8988T (cell line): ENCODE results near the gene CSRNP3.

Source experiments
- DNase-seq: peaks from one replicate; pipeline ENCODE4 v3.0.0; 2011

Gene CSRNP3, protein sequence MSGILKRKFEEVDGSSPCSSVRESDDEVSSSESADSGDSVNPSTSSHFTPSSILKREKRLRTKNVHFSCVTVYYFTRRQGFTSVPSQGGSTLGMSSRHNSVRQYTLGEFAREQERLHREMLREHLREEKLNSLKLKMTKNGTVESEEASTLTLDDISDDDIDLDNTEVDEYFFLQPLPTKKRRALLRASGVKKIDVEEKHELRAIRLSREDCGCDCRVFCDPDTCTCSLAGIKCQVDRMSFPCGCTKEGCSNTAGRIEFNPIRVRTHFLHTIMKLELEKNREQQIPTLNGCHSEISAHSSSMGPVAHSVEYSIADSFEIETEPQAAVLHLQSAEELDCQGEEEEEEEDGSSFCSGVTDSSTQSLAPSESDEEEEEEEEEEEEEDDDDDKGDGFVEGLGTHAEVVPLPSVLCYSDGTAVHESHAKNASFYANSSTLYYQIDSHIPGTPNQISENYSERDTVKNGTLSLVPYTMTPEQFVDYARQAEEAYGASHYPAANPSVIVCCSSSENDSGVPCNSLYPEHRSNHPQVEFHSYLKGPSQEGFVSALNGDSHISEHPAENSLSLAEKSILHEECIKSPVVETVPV

DNA sequence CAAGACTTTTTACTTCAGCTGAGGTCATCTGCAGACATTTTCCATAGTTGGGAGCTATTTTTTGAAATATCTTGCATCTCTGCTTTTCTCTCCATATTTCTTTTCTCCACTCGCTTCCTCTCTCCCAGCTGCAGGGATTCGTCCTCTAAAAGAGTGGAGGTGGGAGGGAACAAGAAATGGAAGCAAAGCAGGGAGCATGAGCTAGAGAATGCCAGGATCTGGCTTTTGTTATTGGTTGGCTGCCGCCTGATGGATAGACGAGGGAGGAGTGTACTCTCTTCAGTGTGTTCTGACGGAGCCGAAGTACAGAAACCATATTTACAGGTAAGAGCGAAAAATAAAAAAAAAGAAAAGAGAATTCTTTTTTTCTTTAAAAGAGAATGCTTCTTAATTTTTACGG, at the start of gene CSRNP3:
Gene CSRNP3, plus strand, starts transcription at position 282 of the 400 bp plus-strand sequence. CDS start 125,368 bp downstream, outside the sequence.
- DNase-seq = peak; percentile 3

DNA sequence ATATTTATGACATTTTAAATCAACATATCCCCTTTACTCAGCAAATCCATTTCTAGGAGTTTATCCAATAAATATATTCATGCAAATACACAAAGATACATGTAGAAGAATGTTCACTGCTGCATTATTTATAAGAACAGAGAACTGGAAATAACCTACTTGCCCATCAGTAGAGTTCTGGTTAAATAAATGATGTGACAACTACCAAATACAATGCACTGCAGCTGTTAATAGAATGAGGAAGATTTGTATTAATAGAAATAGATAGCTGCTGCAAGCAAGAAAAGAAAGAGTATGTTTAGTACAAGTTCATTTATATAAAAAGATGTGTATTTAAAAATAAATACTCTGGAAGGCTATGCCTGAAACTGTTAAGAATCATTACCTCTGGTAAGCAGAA, 49.3 kb upstream of the CSRNP3 start:
- no peak for DNase-seq

DNA sequence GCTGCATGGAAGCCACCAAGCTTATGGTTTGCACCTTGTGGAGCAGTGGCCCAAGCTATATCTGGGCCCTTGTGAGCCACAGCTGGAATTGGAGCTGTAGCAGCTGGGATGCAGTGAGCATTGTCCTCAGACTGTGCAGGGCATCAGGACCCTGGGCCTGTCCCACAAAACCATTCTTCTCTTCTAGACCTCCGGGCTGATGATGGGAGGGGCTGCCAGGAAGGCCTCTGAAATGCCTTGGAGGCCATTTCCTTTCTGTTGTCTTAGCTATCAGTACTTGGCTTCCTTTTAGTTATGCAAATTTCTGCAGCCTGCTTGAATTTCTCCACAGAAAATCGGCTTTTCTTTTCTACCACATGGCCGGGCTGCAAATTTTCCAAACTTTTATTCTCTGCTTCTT, 46.4 kb upstream of the CSRNP3 start:
- DNase-seq = no peak

DNA sequence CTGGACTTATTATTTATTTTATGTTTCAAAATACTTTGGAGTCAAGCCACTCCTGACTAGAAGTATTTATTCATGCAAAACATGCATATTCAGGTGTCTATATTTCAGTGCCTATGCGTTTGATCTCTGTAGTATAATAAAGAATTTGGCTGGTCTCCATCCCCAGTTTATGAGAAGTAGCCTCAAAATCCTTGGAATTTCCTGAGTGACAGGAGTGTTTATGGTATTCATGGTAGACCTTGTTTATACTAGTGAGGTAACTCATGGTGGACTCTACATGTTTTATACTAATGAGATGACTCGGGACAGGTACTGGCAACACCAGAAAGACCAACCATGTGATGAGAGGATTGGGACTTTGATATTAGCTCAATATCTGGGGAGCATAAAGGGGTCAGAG, 43.9 kb upstream of the CSRNP3 start:
- no peak for DNase-seq

DNA sequence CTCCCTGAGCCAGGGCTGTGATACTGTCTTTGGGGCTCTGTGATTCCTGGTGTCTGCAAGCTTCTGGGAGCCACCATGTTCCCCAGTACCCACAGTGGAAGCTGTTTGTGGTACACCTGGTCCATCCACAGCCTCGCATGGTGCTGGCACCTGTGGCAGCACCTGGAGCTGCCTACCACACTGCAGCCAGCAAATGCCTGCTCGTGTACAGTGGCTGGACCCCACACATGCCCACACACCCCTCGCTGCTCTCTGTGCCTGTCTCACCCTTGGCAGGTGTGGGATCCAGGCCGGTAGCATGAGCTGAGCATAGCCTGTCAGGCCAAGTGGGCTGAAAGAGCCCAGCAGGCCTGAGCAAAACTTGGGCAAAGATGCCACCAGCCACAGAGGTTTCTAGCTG, 41.8 kb upstream of the CSRNP3 start:
- no peak for DNase-seq

DNA sequence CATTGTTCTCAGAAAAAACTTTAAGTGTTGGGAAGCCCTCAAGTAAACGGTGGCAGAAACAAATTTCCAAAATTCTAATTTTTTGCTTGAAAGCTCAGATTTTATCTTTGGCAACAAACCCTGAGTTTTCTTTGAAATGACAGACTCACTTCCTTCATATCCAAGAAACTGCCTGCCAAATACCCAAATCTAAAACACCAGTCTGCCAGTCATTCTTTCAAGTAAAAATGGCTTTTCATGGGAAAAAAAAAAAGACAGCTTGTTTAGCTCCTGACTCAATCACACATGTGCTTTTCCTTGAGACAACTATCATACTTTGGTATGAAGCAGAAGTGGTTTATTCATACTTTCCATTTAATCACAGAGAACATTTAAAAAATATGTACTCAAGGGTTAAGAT, 40.6 kb upstream of the CSRNP3 start:
- DNase-seq = no peak

DNA sequence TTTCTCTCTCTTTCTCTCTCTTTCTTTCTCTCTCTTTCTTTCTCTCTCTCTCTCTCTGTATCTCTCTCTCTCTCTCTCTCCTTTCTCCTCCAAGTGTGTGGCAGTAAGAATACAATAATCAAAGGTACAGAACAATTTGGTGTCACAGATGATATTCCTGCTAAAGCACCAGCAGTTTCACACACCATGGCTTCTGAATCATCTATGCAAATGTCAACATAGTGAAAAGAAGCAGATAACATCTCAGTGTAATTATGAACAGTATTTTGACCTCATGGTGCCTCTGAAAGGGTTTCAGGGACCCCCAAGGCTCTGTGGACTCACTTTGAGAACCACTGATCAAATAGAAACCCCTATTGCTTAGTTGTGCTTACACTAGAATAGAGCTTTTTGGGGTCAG, 38.5 kb upstream of the CSRNP3 start:
- no peak for DNase-seq

DNA sequence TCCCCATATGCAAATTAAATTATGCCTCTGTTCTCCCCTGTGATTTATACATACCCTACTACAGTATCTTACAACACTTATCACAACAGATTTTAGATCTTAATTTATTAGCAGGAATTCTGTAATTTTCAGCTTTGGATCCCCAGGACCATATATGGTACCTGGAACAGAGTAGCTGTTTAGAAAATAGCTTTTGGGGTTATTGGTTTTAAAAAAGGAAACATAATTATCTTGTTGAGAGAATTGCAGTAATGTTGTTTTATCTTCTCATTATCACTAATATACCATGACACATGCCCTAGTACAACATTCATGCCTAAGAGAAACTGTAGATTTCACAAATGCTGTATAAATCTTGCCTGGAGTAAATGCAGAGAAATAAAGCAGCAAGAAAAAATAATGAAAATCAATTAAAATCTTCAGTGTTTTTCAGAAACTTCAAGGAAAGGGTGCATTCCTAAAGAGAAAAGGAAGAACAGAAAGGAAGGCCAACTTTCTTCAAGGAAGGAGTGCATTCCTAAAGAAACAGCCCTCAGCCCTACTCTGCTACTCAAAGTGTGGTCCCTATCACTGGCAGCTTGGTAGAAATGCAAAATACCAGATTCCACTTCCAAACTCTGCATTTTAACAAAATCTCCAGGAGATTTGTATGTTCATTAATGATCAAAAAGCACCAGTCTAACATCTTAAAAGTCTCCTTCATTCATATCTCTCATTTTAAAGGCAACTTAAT, 37.1 kb upstream of the CSRNP3 start:
- DNase-seq = no peak

DNA sequence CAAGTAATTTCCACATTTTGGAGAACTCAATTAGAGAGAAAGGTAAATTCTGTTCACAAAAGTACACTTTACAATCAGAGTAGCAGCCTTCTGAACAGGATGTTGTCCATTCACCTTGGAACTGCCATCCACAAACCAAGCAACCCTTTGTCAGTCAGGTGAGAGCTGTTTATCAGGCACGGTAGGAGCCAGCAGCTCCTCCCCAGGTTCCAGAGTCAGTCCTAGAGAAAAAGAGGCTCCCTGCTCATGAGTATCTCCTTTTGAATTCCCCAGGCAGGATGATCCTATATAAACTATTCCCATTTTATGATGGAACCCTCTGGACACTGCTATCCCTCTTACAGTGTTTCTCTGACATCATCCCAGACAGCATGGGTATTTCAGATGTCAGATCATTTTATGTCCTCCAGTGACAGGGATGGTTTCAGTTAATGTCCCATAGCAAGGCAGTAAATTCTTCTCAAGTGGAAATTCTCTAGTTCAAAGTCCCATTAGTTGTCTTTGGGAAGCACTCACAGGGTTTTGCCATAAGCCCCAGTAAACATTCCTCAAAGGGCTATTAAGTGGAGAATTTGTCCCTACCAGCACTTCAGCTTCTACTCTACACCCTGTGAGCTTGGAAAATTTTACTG, 34.5 kb upstream of the CSRNP3 start:
- no peak for DNase-seq

DNA sequence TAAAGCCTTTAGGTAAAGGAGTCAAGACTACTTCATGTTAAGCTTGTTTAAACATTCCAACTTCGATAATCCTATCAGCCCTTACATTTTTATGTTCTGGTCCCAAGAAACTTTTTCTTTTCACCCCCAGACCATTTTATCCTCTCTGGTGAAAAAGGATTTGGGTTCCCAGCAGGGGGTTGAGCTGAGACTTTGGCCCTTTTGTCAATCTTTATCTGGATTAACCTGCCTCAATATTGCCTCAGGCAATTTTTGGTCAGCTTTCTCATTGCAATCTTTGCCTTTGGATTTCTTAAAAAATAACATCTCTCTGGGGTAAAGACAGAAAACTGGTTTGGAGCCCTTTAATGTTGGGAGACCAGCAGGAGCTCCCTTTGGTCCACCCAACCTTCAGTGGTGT, 33.9 kb upstream of the CSRNP3 start:
- DNase-seq = no peak

DNA sequence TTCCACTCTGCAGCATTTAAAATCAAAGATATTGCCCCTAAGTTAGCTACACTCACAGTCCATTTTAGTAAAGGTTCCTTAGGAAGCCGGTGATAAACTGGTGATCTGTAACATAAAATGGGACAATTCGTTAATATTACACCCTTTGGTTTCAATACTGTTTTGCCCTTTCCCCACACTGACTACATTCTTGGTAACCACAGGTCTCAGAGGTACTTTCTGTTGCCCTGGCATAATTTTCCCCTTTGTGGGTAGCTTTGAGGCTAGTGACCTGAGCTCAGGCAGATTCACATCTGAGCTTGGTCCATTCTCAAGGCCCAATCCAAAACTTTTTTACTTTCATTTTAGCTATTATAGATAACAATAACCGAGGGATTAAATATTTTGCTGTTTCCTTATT, 32.9 kb upstream of the CSRNP3 start:
- no peak for DNase-seq

DNA sequence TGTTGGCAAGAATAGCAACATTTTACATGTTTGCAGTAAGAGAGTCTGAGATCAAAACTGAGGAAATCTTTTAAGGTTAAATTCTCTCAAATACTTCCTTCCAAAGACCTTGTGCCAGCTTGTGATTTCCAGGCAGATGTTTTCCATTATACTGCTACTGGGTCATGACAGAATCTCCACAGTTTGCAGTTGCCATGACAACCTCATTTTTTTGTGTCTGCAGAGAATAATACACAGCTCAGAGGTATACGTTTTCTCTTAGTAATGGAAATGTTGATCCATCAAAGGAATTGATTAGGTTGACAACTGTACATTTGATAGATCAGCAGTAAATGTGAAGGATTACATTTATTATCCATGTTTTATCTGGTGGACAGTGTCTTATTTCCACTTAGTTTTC, 29.1 kb upstream of the CSRNP3 start:
- DNase-seq = no peak

DNA sequence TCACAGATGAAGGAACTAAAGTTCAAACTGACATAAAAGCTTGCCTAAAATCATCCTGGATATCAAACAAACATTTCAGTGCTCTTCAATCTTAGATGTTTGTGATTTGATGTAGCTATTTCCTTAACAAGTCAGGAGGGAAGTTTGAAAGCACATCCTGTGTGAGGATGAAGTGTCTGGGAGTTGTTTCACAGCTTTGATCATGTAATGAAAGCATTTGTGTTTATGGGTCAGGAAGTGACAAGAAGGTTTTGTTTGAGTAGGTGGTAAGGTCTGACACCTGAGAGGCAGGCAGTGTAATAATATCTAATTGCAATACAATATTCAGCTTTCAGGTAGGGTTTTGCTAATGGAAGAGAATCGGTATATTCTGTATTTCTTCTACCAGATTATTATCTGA, 26.0 kb upstream of the CSRNP3 start:
- DNase-seq = no peak

DNA sequence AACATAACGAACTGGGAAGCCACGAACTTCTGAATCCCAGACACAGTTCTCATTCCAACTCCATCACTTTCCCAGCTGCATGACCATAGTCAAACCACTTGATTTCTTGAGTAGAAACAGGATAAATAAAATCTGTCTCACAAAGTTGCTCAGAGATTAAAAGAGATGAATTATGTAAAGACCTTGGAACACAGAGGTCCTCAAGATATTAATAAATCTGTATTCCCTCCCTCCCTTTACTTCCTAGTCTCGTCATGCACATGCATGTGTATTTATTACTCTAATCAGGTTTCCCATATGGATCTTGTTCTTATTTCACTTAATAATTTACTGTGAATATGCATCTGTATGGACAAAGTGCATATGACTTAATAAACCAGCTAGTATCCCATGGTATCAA, 21.1 kb upstream of the CSRNP3 start:
- DNase-seq = no peak

DNA sequence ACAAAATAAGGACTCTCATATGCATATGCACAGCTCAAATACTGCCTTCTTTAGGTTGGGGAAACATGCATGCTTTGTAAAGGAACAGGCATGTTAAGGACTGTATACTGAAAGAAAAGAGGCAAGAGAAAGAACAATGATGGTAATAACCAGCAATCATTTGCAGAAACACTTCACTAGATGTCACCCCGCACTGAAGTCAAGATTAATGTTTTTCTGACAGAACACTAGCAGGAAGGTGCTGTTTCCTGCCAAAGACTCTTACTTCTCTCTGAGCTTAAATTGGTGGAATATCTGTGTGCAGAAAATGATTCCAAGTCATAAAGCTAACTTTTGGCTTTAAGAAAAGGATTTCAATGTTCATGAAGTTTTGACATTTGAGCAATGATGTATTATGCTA, 19.3 kb upstream of the CSRNP3 start:
- no peak for DNase-seq

DNA sequence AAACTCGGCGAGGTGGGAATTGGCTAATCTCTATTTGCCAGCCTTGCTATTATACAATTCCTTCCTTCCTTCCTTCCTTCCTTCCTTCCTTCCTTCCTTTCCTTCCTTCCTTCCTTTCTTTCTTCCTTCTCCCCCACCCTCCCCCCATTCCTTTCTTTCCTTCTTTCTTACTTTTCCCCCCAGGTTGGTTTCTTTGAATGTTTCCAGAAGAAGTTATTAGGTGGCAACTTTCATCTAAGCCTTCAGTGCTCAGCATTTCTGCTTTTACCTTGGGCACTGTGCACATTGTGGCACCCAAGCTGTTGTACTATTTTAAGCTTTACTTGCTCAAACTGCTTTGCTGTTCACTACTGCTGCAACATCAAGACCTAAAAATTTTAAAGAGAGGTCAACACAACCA, 17.2 kb upstream of the CSRNP3 start:
- DNase-seq = no peak

DNA sequence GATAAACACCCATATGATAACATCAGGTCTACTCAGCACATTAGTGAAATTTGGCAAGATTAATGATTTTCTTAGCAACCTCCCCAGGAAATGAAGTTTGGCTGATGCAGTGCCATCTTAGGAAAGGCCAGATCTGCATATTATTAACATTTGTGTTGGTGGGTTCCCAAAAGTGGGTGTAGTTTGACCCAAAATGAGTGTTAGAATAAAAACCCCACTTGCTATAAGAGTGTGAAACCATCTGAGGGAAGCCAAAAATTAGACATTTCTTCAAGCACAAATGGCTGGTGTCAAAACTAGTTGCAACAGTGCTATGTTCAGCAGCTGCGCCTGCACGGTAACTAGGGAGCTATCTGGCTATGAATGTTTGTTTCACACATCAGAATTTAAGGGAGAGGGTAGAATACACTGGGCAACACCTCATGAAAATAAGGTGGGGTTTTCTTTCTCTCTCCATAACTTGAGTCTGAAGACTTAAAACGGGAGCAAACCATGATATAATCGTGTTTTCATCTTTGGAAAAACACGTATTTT, 15.9 kb upstream of the CSRNP3 start:
- no peak for DNase-seq

DNA sequence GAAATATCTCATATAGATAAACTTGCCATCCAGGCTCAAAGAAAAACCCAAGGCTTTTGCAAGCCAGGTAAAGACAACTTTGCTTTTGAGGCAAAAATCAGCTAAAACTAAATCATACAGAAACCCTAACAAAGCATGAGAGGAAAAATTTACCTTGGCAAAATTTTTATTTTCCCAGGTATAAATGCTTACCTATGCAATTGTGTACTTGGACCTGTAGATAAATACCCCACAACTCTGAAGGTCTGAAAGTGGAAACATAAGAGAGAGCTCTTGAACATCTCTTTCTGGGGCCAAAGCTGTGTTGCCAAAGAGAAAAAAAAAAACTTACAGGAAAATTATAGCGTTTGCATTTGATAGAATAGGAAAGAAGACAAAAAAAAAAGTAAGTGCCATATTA, 14.6 kb upstream of the CSRNP3 start:
- DNase-seq = no peak

DNA sequence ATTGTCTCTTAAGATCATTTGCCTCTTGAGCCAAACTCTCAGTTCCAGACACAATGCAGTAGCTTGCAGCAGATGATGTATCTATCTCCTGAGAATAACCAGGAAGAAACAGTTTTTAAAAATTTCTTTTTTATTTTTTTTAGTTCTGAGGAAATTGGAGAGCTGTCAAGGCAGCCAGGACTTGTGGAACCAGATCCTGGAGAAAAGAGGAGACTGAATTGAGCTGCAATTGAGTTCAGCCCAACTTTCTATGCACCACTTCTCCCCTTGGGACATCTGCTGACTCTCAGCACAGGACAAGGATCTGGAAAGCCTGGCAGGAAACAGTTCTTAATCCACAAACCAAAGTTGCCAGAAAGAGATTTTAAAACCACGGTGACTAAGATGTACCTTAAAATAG, 13.5 kb upstream of the CSRNP3 start:
- no peak for DNase-seq

DNA sequence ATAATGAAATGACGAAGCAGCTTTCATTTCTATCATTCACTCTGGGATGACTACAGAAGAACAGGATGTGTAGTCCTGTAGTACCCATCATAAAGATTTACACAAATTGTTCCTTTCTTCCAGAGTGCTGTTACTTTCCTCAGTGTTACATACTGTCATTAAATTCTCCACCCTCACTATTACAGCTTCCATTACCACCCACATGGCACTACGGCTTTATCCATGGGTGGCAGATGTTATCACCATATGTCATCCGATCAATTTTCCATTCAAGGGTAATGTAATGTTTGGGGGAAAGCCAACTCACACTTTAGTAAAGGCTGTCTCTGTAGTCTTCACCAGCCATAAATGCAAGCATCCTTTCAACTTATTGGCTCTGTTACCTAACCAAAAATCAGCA, 7.1 kb upstream of the CSRNP3 start:
- DNase-seq = no peak

DNA sequence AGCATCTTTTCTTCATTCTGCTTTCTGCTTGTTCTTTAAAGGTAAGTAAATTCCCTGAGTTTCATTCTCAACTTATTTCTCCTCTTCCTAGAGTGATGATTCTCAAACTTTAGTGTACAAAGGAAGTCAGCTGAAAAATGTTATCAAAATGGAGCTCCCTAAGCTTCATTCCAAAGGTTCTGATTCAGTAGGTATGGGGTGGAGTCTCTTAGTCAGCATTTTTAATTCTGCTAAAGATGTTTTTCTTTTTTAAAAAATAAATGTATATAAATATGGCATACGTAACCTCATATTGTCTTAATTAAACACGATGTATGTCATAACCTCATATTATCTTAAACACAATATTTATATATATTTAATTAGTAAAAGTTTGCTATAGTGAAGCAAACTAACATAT, 3.1 kb upstream of the CSRNP3 start:
- DNase-seq = no peak

DNA sequence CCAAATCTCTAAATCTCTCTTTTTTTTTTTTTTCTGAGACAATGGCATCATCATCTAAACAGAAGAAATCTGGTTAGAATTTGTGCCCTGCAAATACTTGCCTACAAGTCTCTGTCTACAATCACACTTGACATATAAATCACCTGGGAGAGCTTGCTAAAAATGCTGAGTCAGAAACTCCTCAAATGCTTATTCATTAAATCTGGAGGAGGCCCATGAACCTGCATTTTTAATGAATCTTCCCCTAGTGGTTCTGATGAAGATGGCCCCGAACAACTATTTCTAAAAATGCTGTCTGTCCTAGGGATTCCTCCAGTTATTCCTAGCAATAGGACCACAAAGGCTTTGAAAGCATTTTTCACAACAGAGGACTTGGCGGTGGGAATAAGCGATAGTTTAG, 1.6 kb upstream of the CSRNP3 start:
- DNase-seq = no peak

DNA sequence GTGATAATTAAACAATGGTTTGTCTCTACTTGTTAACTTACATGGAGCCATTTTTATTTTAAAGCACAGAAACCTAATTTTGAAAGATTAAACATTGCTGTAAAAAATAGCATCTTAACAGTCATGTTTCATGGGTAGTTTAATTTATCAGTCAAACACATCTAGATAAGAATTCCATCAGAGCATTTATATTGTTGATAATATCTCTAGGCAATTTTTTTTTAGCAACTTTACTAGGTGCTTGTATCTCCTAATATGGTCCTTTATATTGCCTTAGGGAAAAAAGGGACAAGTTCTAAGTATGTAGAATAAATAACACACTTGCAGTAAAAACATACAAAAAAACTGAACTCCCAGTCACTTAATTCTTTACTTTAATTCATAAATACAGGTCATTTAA, 863 bp downstream of the CSRNP3 start:
- DNase-seq = no peak
